NOMO-1 treated with dmso at 0.1 percent for 144 hours (cell line): ENCODE measurements around the gene CACNA2D4.
"Not testable (repeated sequence)": the region's sequence is repeated elsewhere in the genome, so short reads cannot be mapped to it uniquely, and the experiment has no call there.

Experiments used
- DNase-seq: peaks from one replicate; lab custom pipeline; 2025; ENCODE audit not compliant: unreplicated experiment; lab: John Stamatoyannopoulos, UW

The CACNA2D4 gene, protein sequence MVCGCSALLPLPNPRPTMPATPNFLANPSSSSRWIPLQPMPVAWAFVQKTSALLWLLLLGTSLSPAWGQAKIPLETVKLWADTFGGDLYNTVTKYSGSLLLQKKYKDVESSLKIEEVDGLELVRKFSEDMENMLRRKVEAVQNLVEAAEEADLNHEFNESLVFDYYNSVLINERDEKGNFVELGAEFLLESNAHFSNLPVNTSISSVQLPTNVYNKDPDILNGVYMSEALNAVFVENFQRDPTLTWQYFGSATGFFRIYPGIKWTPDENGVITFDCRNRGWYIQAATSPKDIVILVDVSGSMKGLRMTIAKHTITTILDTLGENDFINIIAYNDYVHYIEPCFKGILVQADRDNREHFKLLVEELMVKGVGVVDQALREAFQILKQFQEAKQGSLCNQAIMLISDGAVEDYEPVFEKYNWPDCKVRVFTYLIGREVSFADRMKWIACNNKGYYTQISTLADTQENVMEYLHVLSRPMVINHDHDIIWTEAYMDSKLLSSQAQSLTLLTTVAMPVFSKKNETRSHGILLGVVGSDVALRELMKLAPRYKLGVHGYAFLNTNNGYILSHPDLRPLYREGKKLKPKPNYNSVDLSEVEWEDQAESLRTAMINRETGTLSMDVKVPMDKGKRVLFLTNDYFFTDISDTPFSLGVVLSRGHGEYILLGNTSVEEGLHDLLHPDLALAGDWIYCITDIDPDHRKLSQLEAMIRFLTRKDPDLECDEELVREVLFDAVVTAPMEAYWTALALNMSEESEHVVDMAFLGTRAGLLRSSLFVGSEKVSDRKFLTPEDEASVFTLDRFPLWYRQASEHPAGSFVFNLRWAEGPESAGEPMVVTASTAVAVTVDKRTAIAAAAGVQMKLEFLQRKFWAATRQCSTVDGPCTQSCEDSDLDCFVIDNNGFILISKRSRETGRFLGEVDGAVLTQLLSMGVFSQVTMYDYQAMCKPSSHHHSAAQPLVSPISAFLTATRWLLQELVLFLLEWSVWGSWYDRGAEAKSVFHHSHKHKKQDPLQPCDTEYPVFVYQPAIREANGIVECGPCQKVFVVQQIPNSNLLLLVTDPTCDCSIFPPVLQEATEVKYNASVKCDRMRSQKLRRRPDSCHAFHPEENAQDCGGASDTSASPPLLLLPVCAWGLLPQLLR

DNA sequence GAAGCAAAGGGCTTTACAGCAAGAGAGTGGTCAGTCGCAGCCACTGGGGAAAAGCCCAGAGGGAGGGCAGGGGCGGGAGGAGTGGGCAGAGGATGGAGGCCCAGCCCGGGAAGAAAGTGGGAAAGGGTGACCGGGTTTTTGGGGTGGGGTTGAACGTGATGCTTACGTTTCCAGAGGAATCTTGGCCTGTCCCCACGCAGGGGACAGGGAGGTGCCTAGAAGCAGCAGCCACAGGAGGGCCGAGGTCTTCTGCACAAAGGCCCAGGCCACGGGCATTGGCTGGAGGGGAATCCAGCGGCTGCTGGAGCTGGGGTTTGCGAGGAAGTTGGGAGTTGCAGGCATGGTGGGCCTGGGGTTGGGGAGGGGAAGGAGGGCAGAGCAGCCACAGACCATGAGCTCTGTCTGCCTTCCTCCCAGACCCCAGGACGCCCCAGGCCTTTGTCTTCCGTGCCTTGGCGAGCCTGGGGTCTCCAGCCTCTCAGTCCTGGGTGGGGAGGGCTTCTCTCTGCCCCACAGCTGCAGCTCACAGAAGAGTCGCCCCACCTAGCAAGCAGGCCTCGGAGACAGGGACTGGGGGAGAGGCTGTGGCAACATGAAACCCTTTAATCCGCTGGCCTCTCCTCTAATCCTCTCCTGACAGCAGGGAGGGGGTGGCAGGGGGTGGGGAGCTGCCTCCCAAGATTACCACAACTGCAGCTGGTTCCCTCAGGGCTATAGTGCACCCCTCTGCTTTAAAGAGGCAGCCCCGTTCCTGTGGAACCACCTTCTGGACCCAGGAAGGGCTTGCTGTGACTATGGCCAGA is at the start of gene CACNA2D4:
TSS of gene CACNA2D4 (minus strand) at position 572 of the 803 bp plus-strand sequence. CDS start at position 393, 179 bp downstream.
- no peak for DNase-seq

DNA sequence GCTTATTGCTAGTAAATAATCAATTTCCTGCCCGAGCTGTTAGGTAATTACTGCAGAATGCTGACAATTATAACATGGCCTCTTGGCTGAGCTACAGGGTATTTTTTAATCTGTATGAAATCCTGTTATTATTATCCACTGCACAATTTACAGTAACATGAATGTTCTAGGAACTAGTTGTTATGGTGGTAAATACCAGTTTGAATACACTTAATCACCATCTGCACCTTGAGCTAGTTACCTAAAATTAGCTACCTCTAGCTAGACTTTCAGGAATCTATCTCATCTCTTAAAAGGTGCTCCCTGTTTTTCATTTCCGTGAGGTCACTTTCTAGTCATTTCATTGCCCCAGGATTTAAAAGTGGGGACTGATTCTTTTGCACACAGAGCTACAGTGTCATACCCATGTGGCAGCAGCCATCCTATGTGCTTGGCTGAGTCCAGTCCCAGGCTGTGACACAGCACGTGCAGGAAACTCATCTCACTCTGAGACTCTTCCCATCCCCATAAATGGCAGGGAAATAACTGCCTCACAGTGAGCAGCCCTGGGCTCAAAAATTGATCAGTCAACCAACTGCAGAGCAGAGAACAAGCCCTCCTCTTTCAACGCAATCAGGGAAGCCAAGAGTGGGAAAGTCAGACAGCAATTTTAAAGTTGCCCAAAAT is 48.2 kb upstream of the CACNA2D4 start:
- no peak for DNase-seq

DNA sequence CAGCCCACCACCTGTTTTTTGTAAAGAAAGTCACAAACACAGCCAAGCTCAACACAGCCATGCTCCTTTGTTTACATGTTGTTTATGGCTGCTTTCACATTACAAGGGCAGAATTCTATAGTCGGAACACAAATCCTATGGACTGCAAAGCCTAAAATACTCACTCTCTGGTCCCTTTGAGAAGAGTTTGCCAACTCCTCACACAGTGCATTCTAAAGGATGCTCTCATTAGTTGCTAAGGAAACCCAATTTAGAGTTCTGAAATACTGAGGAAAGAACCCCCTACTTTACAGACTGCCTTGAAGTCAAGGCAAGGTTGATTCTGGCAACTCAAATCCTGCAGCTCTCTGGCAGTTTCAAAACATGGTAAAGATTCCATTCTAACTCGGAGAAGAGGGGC is 47.5 kb upstream of the CACNA2D4 start:
- no peak for DNase-seq

DNA sequence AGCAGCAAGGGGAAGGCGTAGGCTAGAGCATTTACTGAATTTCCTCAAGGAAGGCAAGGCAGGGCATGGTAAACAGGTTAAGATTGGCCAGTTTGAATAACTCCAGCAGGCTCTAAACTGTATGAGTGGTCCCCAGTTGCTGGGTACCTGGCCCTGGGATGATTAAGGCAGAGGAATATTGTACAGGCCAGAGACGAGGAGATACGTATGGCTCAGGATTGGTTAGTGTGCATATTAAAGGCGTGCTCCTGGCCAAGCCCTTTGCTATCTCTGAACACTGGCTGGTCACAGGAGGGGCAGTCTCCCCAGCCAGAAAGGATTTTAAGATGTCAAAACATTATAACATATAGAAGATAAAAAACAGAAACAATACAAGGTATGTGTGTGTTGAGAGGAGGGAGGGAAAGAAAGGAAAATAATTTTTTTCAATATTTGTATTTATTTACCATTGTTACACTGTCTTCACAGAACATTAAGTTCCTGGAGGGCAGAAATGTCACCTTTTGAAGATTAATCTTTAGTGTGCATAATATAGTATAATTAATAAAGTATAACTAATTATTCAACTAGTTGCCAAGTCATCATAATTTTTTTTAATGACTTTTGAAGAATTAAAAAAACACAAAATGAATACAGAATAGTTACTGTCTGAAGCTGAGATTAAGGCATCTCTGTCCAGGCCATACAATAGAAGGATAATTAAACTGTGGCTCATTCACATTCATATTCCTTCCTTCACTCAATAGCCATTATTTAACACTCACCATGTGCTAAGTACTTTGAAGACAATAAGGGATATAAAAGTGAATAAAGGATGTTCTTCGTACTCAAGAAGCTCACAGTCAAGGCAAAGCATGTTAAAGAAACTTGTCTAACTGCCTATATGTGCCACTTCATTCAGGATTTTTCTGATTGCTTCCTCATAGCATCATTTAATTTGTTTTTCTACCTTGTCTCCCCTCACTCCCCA is 43.9 kb upstream of the CACNA2D4 start:
- no peak for DNase-seq

DNA sequence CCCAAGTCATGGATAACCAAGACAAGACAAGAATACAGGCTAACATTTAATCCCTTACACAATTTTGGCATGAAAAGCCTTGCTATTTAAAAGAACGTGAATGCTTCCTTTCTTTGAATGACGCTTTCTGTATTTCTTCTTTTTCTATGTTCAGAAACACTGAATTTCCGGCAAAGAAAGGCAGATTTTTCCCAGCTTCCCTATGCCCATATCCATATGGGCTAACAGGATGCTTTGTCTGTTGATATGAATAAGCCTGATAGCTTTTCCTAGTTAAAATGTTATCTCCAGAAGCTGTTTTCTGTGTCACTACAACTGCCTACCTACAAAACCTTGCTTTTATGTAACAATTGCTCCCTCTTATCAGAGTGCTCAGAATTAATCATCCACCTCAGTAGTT is 38.3 kb upstream of the CACNA2D4 start:
- no peak for DNase-seq

DNA sequence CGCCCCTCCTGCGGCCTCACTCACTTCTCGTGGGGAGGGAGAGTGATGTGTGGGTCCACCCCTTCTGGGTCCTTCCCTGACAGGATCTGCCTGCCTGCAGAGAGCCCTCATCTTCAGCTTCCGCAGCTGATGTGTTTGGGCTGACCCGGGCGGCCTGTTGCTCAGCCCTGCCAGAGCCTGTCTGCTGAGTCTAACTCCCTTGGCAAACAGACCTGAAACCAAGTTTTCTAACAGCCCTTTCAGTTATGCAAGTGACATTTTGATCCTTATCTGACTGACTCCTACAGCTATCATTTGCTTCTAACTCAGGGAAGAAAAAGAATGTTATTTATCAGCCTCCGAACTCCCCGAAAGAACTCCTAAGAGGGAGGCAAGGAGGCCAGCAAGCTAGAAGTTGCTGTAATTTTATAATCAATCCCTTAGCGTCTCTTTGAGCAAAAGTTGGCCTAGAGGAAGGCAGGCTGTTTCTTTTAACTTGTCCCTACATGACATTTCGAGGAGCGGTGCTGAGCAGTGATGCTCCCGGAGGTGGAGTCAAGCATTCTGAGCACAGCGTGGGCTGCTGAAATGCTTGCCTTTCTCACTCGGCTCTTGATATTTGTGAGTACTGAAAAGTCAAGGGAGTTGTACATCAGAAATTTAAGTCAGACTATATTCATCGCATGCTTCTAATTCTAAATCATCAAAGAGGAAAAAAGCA is 31.5 kb upstream of the CACNA2D4 start:
- DNase-seq: no peak

DNA sequence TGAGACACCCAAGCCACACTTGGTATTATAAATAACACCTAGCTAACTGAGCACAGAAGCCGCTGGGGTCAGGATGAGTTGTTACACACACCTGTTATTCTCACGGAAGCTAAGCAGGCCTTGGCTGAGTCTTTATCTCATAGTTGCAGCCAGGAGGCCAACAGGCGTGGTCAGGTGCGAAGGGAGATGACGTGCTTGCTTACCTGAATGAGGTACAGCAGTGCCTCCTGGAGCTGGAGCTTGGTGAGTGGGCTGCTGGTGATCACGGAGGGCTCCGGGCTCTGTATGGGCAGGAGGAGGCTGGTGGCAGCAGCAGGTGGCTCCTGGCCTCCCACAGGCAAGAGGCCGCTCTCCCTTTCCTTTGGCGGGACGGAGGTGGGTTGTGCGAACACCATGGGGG is 30.4 kb upstream of the CACNA2D4 start:
- no peak for DNase-seq

DNA sequence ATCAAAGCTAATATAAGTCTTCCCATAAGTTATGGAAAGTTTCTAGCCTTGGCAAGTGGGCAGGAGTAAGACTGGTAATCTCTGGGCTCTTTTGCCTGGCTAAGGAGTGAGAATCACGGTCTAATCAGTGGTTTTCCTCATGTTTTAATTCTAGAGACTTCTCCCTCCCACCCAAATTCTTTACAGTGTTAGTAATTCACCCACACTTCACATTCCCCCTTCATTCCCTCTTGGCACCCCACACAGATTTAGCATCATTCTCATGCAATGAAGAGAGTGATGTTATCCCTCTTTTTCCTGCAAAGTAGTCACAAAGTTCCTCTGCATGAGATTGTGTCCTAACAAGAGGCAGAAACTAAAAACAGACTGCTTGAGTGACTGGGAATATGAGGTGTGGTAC is 28.6 kb upstream of the CACNA2D4 start:
- DNase-seq: no peak

DNA sequence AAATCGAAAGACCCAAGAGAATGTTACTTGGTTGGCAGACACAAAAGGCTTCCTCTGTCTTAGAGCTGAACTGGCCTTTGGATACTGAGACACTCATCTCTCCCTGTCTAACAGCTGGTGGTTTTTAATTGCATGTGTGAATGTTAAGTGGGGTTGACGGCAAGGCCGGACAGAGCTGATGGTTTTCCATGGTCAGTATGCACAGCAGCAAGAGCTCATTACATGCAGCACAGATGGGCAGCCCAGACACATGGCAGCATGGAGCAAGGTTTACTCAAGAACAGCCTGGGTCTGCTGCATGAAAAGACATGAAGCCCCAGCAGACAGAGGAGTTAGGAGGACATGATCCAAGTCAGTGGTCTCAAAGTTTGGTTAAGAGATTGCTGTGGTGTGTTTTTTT is 27.8 kb upstream of the CACNA2D4 start:
- DNase-seq: no peak

DNA sequence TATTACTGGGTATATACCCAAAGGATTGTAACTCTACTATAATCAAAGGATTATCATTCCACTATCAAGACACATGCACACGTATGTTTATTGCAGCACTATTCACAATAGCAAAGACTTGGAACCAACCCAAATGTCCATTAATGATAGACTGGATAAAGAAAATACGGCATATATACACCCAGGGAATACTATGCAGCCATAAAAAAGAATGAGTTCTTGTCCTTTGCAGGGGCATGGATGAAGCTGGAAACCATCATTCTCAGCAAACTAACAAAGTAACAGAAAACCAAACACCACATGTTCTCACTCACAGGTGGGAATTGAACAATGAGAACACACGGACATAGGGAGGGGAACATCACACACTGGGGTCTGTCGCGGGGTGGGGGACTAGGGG is 27.1 kb upstream of the CACNA2D4 start:
- not testable (repeated sequence) for DNase-seq

DNA sequence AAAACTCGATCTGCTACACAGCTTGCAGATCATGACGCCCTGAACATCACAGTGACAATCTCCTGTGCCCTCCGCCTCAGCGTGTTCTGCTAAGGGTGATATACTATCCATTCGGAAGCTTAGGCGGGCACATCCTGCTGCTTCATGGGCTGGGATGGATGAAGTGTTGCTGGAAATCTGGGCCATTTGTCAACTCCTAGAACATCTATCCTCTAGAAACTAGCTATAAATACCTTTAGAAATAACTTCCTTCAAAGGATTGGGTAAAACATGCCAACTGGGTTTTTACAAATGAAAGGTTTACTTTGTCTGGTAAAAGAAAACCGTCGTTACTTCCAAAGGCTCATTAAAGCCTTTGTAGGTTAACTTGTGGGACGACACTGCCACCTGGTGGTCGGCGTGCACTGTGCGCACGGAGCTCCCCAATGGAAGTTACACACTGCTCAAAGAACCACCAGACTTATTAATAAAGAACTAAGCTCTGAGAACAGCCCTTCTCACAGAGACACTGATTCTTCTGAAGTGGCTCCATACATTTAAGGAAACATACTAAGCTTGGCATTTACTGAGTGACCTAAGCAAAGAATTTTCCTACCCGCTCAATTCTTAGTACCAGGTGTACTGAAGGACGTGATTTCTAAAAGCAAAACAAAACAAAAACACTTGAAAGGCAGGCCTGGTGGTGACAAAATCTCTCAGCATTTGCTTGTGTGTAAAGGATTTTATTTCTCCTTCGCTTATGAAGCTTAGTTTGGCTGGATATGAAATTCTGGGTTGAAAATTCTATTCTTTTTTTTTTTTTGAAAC is 21.6 kb upstream of the CACNA2D4 start:
- DNase-seq: peak; percentile 66

DNA sequence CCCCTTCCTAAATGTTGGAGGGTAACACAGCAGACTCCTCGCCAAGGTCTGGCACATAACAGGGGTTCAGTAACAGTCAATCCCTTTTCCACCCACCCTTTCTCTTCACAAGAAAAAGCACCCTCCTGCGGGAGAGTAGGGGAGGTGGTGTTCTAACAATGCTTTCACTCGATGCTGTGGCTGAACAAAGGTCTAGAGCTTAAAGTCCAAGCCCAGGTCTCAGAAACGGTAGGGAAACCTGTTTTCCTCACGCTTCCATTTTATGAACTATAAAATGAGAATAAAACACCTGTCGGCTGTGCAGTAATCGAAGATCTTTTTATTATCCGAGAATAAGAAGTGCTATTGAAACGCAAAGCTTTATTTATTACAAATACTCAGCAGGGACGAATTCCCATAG is 20.9 kb upstream of the CACNA2D4 start:
- no peak for DNase-seq

DNA sequence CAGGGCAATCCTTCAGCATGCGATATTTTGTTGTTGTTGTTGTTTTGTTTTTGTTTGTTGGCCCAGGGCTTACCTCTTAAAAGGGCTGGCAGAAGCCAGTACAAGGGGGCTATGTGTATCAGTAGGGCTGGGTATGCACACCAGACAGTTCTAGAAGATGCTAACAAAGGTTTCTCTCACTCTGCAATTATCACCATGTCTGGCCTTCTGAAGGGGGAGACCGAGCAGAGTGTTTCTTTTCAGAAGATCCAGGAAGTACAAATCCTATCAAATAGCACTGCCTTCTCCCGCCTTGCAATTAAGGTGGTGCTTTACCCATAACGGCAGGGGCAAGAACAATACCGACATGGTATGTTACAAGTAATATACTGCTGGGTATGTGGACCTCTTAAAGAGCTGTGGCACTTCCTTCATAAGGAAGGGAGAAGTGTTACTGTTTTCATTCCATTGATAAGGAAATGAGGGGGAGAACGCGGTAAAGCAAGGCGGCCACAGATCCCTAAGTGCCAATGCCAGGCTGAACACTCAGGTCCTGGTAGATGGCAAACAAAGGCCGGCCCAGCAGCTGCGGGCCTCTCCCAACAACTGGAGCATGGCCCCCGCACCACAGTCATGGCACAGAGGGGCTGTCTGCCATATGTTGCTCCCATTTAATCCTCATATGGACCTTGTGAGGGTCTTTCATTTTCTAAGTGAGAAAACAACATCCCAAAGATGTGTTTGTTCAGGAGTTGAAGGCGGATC is 19.2 kb upstream of the CACNA2D4 start:
- DNase-seq: no peak

DNA sequence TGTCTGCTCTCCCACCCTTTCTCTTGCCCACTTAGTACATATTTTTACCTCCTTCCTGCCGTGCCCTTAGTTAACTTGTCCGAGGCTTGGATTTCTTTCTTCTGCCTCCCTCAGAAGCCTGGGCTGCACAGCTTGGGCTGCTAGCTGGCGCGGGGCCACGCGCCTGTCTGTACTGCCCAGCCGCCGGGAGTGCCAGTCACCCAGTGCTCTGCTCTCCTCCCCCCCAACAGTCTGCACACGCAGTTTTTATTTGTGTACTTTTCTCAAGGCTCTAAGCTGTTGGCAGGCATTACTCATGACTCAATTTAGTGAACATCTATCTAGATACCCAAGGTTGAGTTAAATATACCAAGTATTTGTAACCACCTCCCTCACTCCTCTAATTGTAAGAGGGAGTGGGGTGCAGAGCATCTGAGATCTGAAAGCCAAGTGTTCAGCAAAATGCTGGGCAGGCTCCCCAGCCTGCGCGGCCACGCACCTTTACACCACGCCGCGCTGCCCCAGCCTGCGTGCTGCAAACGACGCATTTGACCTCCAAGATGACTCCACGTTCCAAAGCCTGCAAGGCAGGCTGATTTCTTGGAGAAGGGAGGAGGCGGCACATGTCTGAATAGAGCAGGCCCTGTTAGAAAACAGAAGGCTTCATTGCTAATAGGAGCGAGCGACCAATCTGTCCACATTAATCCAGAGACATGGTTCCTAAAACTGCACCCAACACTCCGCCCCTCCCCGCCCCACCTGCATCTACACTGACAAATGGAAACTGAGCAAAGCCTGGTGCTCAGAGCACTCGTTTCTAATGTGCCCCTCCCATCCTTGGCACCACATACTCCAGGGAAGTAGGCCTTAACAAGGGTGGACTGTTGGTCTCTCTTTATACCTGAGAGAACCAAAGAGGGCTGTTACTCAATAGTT is 18.2 kb upstream of the CACNA2D4 start:
- no peak for DNase-seq

DNA sequence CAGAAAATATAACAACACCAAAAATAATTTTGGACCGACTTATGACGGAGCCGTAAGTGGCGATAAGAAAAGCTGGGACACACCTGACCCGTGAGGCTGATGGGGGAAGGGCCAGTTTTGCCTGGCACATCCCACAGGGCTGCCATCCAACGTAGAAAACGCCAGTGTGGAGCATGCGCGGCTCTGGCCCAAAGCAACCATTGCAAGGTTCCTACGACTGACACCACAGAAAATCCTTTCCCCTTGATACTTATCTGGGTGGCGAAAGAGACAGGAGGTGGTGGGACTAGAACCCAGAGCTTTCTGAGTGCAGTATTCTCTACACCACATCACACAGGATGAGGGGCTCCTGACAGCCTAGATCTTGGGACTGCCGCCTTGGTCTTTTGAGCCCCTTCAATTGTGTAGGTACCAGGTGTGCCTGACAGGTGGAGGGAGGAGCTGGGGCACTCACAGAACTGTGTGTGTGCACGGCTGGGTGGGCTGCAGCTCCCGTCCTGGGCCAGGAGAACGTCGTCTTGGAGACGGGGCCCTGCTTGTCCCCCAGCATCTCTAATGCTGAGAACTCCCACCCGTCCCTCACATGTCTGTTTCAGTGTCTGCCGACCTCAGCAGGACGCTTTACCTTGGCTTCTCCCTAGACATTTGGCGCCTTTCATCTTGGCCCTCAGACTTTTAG is 17.4 kb upstream of the CACNA2D4 start:
- no peak for DNase-seq
